Epithelial cell of proximal tubule (primary cell): ENCODE results near the gene SAMD4A. TPM values are rescaled to one million over a fixed set of nuclear protein-coding genes. Genes with fewer than 3 reads are reported as not detected.

Source experiments
- DNase-seq: peaks from one replicate; pipeline ENCODE4 v3.0.0-alpha.2; 2011; ENCODE audit warnings: low read depth
- H3K4me3 ChIP-seq: 2 replicates; pipeline ENCODE4 v1.5.1; 2011; ENCODE audit warnings: low read depth, mild to moderate bottlenecking, low read length
- CTCF ChIP-seq: conservative IDR thresholded peaks from 2 replicates; pipeline ENCODE4 v1.5.1; 2012; ENCODE audit warnings: low read depth, mild to moderate bottlenecking, low read length
- total RNA-seq: library from RNA; depleted of rRNA; stranded (reverse); fragments of >200 nt; gene quantifications from 2 replicates; pipeline ENCODE4 v1.2.3, GENCODE V29; 2015

The SAMD4A gene
- total RNA-seq, 1 donor from 2014 or later = 18.9 TPM

GRCh38 chr14:54704768-54705167 is 137.8 kb downstream of the SAMD4A start:
- DNase-seq = no peak
- H3K4me3 ChIP-seq = no peak overlapping the region

DNA sequence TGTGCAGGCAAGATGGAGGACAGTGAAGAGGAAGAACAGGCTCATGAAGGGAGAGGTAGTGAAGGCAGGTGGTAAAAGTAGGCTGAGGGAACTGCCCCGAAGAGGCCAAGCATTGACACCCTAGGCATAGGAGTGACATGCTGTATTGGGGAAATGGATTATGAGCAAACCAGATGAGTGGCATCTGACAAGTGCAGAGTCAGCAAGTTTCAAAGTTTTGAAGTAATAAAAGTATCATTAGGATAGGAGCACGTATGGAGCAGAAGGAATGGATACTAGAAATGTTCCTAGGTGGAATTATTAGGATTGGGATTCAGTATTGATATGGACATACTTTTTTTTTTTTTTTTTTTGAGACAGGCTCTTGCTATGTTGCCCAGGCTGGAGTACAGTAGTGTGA is 139.8 kb downstream of the SAMD4A start:
- no peak overlapping the region for H3K4me3 ChIP-seq
- no peak for TF ChIP-seq CTCF
- DNase-seq = no peak

More at GRCh38 chr14:54704768-54705167, 137.8 kb downstream of the SAMD4A start:
- TF ChIP-seq CTCF = no peak

DNA sequence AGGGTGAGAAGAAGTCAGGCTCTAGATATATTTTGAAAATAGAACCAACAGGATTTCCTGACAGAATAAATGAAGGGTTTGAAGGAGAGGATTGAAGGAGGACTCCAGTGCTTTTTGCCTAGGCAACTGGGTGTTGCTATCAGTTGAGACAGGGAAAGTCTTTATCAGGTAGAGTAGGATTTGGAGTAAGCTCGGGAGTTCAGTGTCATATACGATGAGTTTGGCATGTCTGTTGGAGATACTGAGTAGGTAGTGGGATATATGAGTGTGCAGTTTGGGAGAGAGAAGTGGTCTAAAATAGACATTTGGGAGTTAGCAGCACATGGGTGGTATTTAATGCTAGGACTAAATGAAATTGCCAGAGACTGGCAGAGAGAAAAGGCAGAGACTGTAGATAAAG is 141.2 kb downstream of the SAMD4A start:
- no peak for DNase-seq
- H3K4me3 ChIP-seq = no peak overlapping the region
- no peak for TF ChIP-seq CTCF

DNA sequence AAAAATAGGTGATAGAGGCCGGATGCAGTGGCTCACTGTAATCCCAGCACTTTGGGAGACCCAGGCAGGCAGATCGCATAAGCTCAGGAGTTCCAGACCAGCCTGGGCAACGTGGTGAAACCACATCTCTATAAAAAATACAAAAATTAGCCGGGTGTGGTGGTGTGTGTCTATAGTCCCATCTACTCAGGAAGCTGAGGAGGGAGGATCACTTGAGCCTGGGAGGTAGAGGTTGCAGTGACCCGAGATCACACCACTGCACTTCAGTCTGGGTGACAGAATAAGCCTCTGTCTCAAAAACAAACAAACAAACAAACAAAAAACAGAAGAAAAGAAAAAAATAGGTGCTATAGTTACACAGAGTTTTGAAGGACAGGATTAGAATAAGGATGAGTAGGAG is 142.1 kb downstream of the SAMD4A start:
- no peak for DNase-seq
- H3K4me3 ChIP-seq = no peak overlapping the region
- no peak for TF ChIP-seq CTCF

DNA sequence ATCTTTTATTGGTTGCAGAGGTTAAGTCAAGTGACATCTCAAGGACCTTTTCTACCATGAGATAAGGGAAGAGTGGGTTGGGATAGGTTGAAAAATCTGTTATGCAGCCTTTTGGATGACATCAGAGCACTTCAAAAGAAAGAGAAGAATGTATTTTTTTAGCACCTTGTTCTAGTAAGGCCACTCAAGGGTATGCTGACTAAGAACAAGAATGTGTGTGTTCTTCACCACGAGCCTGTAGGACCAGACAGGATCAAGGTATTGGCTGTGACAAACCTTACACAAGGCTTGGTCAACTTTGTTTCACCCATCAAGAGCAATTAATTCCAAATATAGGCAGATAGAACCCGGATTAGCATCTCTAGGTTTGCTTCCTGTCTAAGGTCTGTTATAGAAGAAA is 142.5 kb downstream of the SAMD4A start:
- no peak overlapping the region for H3K4me3 ChIP-seq
- DNase-seq = no peak
- no peak for TF ChIP-seq CTCF

- no peak for DNase-seq
- H3K4me3 ChIP-seq = no peak overlapping the region
- no peak for TF ChIP-seq CTCF
These were observed 142.9 kb downstream of the SAMD4A start for GRCh38 chr14:54709867-54710266.

DNA sequence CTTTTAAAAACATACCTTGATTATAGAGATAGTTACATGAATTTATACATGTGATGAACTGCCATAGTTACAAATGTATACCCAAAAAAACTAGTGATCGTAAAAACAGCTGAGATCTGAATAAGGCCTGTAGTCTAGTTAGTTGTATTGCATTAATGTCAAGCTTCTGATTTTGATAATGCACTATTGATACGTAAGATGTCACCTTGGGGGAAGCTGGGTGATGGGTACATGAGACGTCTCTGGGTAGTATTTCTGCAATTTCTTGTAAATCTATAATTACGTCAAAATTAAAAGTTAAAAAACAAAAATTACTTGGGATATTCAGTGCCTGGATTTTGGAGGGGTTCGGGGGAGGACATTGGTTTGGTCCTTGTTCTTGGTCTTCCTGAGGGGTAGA is 144.4 kb downstream of the SAMD4A start:
- no peak overlapping the region for H3K4me3 ChIP-seq

More for the DNA sequence above, 144.4 kb downstream of the SAMD4A start:
- no peak for TF ChIP-seq CTCF
- no peak for DNase-seq
